Ishikawa (cell line): ENCODE measurements around the gene PLCB1.

Source experiments
- EGR1 ChIP-seq: IDR thresholded peaks from 2 replicates; pipeline ENCODE4 v1.6.1; 2012
- EP300 ChIP-seq: IDR thresholded peaks from 2 replicates; pipeline ENCODE4 v1.6.1; 2012; ENCODE audit warnings: borderline replicate concordance
- FOXM1 ChIP-seq: IDR thresholded peaks from 2 replicates; pipeline ENCODE4 v1.6.1; 2012; ENCODE audit warnings: low read depth, borderline replicate concordance
- NFIC ChIP-seq: IDR thresholded peaks from 2 replicates; pipeline ENCODE4 v1.6.1; 2012
- RAD21 ChIP-seq: IDR thresholded peaks from 2 replicates; pipeline ENCODE4 v1.6.1; 2012; ENCODE audit warnings: low read depth
- TAF1 ChIP-seq: IDR thresholded peaks from 2 replicates; pipeline ENCODE4 v1.6.1; 2012; ENCODE audit warnings: low read depth, mild to moderate bottlenecking
- TCF12 ChIP-seq: IDR thresholded peaks from 2 replicates; pipeline ENCODE4 v1.6.1; 2012; ENCODE audit warnings: low read depth
- YY1 ChIP-seq: IDR thresholded peaks from 2 replicates; pipeline ENCODE4 v1.6.1; 2012; ENCODE audit warnings: low read depth
- TF ChIP-seq, protein P1 (sequence below): IDR thresholded peaks from 2 replicates; pipeline ENCODE4 v1.6.1; 2012; ENCODE audit warnings: low read depth, mild to moderate bottlenecking

DNA sequence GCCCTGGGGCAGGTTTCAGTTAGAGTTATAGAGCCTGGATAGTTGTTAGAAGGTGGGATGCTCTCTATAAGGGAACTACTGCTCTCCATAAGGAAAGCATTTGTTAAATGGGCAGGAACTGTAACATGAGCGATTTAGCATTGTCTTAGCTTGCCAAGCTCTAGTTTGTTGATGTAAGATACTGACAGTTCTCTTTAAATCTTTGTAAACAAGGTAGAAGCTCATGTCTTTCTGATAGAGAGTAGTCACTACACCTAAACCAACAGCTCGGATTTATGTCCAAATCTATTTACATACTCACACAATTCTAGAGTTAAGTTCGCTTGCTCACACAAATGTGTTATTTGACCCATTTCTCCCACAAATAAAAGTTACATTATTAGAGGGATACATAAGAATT, 87.3 kb downstream of the PLCB1 start:
- TF ChIP-seq RAD21 (no peak), TAF1 (no peak), FOXM1 (no peak), YY1 (no peak), EP300 (no peak), NFIC (no peak), EGR1 (no peak), TCF12 (no peak)
- TF ChIP-seq, protein P1, sequence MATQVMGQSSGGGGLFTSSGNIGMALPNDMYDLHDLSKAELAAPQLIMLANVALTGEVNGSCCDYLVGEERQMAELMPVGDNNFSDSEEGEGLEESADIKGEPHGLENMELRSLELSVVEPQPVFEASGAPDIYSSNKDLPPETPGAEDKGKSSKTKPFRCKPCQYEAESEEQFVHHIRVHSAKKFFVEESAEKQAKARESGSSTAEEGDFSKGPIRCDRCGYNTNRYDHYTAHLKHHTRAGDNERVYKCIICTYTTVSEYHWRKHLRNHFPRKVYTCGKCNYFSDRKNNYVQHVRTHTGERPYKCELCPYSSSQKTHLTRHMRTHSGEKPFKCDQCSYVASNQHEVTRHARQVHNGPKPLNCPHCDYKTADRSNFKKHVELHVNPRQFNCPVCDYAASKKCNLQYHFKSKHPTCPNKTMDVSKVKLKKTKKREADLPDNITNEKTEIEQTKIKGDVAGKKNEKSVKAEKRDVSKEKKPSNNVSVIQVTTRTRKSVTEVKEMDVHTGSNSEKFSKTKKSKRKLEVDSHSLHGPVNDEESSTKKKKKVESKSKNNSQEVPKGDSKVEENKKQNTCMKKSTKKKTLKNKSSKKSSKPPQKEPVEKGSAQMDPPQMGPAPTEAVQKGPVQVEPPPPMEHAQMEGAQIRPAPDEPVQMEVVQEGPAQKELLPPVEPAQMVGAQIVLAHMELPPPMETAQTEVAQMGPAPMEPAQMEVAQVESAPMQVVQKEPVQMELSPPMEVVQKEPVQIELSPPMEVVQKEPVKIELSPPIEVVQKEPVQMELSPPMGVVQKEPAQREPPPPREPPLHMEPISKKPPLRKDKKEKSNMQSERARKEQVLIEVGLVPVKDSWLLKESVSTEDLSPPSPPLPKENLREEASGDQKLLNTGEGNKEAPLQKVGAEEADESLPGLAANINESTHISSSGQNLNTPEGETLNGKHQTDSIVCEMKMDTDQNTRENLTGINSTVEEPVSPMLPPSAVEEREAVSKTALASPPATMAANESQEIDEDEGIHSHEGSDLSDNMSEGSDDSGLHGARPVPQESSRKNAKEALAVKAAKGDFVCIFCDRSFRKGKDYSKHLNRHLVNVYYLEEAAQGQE, result no peak
